GM21526 (cell line): ENCODE measurements around the gene CSDE1.
A peak's percentile ranks its signal among the peaks of the same experiment; 100 is the strongest.

Source experiments
- ATAC-seq: cut with Tn5 transposase; IDR thresholded peaks from one replicate; pipeline ENCODE4 v1.9.1; 2021; ENCODE audit warnings: moderate library complexity; ENCODE audit not compliant: unreplicated experiment, low FRiP score

The CSDE1 gene

GRCh38 chr1:114750780-114751179 is 7.0 kb downstream of the CSDE1 start:
- no peak for ATAC-seq

- ATAC-seq, result no peak
Observed at GRCh38 chr1:114749835-114750234, 7.9 kb downstream of the CSDE1 start.

- ATAC-seq, result no peak
Observed at GRCh38 chr1:114746450-114747121, 11.2 kb downstream of the CSDE1 start.

- no peak for ATAC-seq
Observed at GRCh38 chr1:114745291-114745690, 12.5 kb downstream of the CSDE1 start.

- no peak for ATAC-seq
Observed at GRCh38 chr1:114741963-114742746, 15.6 kb downstream of the CSDE1 start.

- ATAC-seq, result no peak
Observed at GRCh38 chr1:114740331-114740730, 17.5 kb downstream of the CSDE1 start.

GRCh38 chr1:114737314-114737849 is 20.4 kb downstream of the CSDE1 start:
- ATAC-seq, result no peak

GRCh38 chr1:114735479-114735878 is 22.3 kb downstream of the CSDE1 start:
- no peak for ATAC-seq

GRCh38 chr1:114729782-114730181 is 28.0 kb downstream of the CSDE1 start:
- ATAC-seq, result no peak

- ATAC-seq, result no peak
Observed at GRCh38 chr1:114728553-114728952, 29.2 kb downstream of the CSDE1 start.

- ATAC-seq, result no peak
Observed at GRCh38 chr1:114725230-114725629, 32.6 kb downstream of the CSDE1 start.

GRCh38 chr1:114723915-114724314 is 33.9 kb downstream of the CSDE1 start:
- ATAC-seq, result no peak

GRCh38 chr1:114723457-114723856 is 34.3 kb downstream of the CSDE1 start:
- no peak for ATAC-seq

GRCh38 chr1:114720492-114720891 is 37.3 kb downstream of the CSDE1 start:
- ATAC-seq, result no peak

- ATAC-seq, result no peak
Observed at GRCh38 chr1:114719424-114719787, 38.4 kb downstream of the CSDE1 start.

- no peak for ATAC-seq
Observed at GRCh38 chr1:114718661-114719423, 38.9 kb downstream of the CSDE1 start.

GRCh38 chr1:114716304-114717170 is 41.2 kb downstream of the CSDE1 start, which contains the start of gene NRAS:
TSS of gene NRAS (minus strand) at chr1:114716771. CDS start at chr1:114716160, 611 bp downstream.
- ATAC-seq, result peak; percentile 95

- ATAC-seq, result no peak
Observed at GRCh38 chr1:114715952-114716303, 41.9 kb downstream of the CSDE1 start.

GRCh38 chr1:114712977-114713376 is 44.8 kb downstream of the CSDE1 start:
- no peak for ATAC-seq

- ATAC-seq, result no peak
Observed at GRCh38 chr1:114710360-114710759, 47.4 kb downstream of the CSDE1 start.
